NB4 (cell line): Measurements from ENCODE around the gene TAC1.

ENCODE experiments used
- DNase-seq: peaks from one replicate; pipeline ENCODE4 v3.0.0; 2010; ENCODE audit warnings: low read depth
- H3K4me3 ChIP-seq: one replicate; pipeline ENCODE4 v1.5.1; 2011; ENCODE audit warnings: mild to moderate bottlenecking, low read depth, low read length, moderate library complexity
- MYC ChIP-seq: IDR thresholded peaks from 2 replicates; pipeline ENCODE4 v1.6.1; 2011; ENCODE audit warnings: low read depth, low read length
- POLR2A ChIP-seq: IDR thresholded peaks from 2 replicates; pipeline ENCODE4 v1.6.1; 2011; ENCODE audit warnings: mild to moderate bottlenecking; ENCODE audit not compliant: insufficient read length; ENCODE audit errors: extremely low read depth
- TF ChIP-seq, protein P1 (sequence below): IDR thresholded peaks from 2 replicates; pipeline ENCODE4 v1.6.1; 2011; ENCODE audit warnings: low read depth, low read length
- TF ChIP-seq, protein P2 (sequence below): IDR thresholded peaks from one replicate; pipeline ENCODE4 v1.5.1; 2012; ENCODE audit warnings: low read depth, low read length

Gene TAC1

DNA sequence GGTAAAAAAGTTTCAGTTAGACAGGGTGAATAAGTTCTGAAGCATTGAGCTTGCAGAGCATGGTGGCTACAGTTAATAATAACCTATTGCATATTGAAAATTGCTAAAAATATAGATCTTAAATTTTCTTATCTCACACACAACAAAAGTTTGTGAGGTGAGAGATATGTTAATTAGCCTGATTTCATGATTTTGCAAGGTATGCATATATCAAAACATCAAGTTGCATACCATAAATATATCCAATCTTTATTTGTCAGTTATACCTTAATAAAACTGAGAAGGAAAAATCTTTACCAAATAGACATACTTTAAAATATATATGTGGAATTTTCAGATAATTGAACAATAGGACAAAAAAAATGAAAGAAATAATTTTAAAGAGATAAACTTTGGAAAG is 16.6 kb downstream of the TAC1 start:
- no peak for TF ChIP-seq MYC
- TF ChIP-seq, protein P1, sequence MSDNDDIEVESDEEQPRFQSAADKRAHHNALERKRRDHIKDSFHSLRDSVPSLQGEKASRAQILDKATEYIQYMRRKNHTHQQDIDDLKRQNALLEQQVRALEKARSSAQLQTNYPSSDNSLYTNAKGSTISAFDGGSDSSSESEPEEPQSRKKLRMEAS: no peak
- TF ChIP-seq, protein P2, sequence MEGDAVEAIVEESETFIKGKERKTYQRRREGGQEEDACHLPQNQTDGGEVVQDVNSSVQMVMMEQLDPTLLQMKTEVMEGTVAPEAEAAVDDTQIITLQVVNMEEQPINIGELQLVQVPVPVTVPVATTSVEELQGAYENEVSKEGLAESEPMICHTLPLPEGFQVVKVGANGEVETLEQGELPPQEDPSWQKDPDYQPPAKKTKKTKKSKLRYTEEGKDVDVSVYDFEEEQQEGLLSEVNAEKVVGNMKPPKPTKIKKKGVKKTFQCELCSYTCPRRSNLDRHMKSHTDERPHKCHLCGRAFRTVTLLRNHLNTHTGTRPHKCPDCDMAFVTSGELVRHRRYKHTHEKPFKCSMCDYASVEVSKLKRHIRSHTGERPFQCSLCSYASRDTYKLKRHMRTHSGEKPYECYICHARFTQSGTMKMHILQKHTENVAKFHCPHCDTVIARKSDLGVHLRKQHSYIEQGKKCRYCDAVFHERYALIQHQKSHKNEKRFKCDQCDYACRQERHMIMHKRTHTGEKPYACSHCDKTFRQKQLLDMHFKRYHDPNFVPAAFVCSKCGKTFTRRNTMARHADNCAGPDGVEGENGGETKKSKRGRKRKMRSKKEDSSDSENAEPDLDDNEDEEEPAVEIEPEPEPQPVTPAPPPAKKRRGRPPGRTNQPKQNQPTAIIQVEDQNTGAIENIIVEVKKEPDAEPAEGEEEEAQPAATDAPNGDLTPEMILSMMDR: no peak
- no peak for TF ChIP-seq POLR2A
- DNase-seq: no peak
- H3K4me3 ChIP-seq: no peak overlapping the region

DNA sequence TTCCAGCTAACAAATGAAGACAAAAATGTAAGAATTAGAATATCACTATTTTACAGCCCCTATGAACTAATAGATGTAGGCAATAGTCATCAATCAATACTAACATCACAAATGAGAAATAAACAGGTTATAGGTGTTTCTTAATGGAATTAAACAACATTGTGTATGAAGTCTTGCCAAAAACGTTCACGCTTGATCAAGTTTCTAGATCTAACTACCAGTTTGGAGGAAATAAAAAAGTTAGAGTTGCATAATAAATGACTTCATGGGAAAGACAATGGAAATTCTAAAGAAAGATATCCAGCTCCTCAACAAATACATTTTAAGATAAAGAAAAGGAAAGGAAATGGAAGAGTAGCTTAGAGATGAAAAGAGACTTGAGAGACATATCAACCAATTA is 19.7 kb downstream of the TAC1 start:
- TF ChIP-seq MYC (no peak), POLR2A (no peak)
- TF ChIP-seq, protein P1: no peak
- TF ChIP-seq, protein P2: no peak
- no peak for DNase-seq
- no peak overlapping the region for H3K4me3 ChIP-seq

DNA sequence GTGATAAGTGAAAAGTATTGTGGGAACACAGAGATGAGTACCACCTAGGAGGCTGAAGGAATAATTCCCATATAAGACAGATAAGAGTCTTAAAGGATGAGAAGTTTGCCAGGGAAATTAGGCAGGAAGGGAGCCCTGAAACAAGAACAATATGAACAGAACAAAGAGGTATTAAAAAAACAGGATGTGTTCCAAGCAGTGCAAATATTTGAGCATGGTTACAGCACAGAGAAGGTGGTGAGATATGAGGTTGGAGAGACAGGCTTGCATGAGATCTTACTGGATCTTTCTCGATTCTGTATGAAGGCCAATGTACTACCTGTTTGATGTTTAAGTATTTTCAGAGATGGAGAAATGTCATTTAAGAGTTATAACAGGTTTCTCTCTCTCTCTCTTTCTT is 20.3 kb downstream of the TAC1 start:
- TF ChIP-seq, protein P2: no peak
- TF ChIP-seq MYC (no peak), POLR2A (no peak)
- TF ChIP-seq, protein P1: no peak
- H3K4me3 ChIP-seq: no peak overlapping the region
- DNase-seq: no peak

DNA sequence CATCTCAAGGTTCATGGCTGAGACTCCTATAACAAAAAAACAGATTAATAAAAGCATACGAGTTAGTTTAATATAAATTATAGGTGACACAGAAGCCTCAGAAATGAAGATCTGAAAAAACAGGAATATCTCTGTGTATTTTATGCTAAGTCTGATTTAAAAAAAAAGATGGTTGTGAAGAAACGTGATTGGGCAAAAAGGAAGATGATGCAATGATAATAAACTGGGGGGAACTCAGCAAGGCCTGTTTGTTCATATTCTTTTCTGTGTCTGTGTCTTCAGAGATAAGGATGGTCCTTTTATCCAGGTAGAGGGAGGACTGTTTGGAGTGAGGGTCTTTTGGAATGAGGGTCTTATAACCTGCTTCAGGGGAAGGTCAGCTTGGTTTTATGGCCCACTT is 25.9 kb downstream of the TAC1 start:
- no peak overlapping the region for H3K4me3 ChIP-seq
- no peak for DNase-seq
- TF ChIP-seq, protein P1: no peak
- TF ChIP-seq MYC (no peak), POLR2A (no peak)
- TF ChIP-seq, protein P2: no peak

DNA sequence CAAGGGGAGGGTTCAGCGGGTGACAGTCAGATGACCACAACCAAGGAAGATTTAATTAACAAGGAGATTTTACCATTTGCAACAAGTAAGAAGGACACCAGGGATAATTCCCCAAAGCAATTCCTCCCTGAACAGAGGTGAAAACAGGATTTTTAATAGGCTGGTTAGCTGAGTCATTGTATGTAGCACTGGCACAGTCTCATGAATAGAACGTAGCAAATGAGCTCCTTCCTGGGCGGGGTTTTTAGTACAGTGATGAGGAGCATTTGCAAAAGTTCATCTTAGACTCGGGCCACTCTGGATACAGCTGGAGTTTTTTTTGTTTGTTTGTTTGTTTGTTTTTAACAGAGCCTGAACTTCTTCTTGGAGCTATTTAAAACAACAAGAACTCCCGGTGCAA is 39.0 kb downstream of the TAC1 start:
- no peak for DNase-seq
- no peak overlapping the region for H3K4me3 ChIP-seq
- TF ChIP-seq, protein P1: no peak
- no peak for TF ChIP-seq POLR2A
- no peak for TF ChIP-seq MYC
- TF ChIP-seq, protein P2: no peak

DNA sequence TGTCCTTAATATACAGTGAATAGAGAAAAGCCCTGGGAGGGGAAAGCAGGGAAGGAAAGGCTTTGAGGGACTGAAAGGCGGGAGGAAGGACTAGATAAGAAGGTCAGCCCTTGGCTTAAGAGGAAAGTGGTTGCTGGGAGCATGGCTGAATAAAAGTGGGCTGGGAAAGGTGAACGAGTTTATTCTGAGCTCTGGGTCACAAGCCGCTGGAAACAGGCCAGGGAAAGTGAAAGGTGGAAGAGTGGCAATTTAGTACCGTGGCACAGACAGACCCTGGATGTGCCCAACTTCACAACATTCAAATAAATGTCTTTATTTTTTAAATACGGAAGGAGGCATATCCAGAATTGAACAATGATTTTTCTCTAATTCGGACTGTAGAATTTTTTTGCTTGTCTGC is 39.7 kb downstream of the TAC1 start:
- TF ChIP-seq, protein P2: no peak
- TF ChIP-seq MYC (no peak), POLR2A (no peak)
- TF ChIP-seq, protein P1: no peak
- no peak overlapping the region for H3K4me3 ChIP-seq
- DNase-seq: no peak
